ENCODE results near the gene EIF2S3B. TPM values are rescaled to one million over a fixed set of nuclear protein-coding genes. Genes with fewer than 3 reads are reported as not detected.

The EIF2S3B gene
- total RNA-seq, 1 donor from 2014 or later: not detected

DNA sequence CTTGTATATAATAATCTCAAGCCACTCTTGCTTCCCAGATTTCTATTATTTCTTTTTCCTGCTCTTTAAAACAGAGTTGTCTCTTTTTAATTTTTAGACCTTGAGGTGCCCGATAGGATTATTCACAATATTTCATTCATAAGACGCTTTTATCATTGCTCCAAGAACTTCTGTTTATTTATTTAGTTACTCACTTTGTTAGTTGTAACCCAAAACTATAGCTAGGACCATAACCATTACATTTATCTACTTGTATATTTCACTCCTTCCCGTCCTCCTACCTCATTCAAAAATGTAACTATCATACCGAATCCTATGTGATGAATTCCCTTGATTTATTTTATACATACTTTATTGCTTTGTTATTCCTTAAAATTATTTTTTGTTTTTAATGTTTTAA is 7.1 kb downstream of the EIF2S3B start:
- Histone ChIP-seq H3K4me3 (no peak overlapping the region), H3K27me3 (no peaks in the 10 kb centered on the region), H3K4me1 (no peaks in the 10 kb centered on the region), H3K9me3 (no peaks in the 10 kb centered on the region), H3K27ac (no peak overlapping the region), H3K36me3 (no peaks in the 10 kb centered on the region)
- intact Hi-C loops (cut with DNase I): no loop called here
- DNase-seq (ENCODE audit: low spot score in 2 of 2): no peak
- TF ChIP-seq, protein P1, sequence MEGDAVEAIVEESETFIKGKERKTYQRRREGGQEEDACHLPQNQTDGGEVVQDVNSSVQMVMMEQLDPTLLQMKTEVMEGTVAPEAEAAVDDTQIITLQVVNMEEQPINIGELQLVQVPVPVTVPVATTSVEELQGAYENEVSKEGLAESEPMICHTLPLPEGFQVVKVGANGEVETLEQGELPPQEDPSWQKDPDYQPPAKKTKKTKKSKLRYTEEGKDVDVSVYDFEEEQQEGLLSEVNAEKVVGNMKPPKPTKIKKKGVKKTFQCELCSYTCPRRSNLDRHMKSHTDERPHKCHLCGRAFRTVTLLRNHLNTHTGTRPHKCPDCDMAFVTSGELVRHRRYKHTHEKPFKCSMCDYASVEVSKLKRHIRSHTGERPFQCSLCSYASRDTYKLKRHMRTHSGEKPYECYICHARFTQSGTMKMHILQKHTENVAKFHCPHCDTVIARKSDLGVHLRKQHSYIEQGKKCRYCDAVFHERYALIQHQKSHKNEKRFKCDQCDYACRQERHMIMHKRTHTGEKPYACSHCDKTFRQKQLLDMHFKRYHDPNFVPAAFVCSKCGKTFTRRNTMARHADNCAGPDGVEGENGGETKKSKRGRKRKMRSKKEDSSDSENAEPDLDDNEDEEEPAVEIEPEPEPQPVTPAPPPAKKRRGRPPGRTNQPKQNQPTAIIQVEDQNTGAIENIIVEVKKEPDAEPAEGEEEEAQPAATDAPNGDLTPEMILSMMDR (IDR thresholded peaks at IDR 0.05): no peak

DNA sequence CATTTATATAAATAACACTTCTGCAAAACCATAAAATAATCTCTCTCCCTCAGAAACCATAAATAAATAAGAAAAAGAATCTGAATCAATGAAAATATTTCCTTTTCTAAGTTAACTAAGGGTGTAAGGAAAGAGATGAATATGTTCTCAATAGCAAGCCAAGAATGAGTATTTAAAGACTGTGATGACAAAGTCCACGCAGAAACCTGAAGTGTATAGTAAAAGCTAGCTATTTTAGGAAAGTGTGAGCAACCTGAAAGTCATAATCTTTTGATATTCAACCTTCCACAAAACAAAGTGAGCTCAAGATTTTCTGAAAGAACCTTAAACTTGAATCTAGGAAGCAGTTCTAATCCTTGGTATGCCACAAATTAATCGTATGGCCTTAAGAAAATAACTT is 15.9 kb downstream of the EIF2S3B start:
- H3K9me3 ChIP-seq: no peaks in the 10 kb centered on the region
- H3K27ac ChIP-seq: no peak overlapping the region
- intact Hi-C loops (cut with DNase I): no loop called here
- H3K4me3 ChIP-seq: no peak overlapping the region
- no peaks in the 10 kb centered on the region for H3K27me3 ChIP-seq
- no peak for DNase-seq (ENCODE audit: low spot score in 2 of 2)
- TF ChIP-seq, protein P1 (IDR thresholded peaks at IDR 0.05): no peak
- no peaks in the 10 kb centered on the region for H3K4me1 ChIP-seq
- no peaks in the 10 kb centered on the region for H3K36me3 ChIP-seq

DNA sequence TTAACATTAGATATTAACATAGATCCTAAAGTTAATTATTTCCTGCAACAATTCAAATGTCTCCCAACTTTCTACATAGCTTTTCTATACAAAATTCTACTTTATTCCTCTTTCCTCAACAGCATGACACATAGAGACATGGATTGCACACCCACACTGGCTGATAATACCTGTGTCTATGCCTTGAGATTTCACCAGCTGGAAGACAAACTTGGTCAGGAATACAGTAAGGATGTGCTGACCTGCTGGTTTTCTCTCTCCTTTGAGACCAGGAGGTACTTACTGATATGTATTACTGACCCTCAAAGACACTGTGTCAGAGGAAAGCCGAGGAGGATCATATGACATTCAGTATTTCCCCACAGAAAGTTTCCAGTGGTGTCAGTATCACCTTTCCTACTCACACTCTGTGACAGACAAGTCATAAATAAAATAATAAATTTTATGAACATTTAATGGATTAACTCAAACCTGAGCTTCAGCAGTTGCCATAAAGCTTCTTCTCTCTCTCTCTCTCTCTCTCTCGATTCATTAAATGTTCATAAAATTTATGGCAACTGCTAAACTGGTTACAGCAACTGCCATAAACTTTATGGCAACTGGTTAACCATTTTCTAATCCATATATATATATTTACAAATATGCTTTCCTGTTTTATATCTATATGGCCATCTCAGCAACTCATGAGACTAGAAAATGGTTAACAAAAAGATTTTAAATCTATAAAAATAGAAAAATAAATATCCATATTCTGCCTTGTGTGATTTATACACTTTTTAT is 22.7 kb downstream of the EIF2S3B start:
- Histone ChIP-seq H3K27ac (no peak overlapping the region), H3K36me3 (no peaks in the 10 kb centered on the region), H3K27me3 (no peaks in the 10 kb centered on the region), H3K4me1 (no peaks in the 10 kb centered on the region), H3K4me3 (no peak overlapping the region), H3K9me3 (no peaks in the 10 kb centered on the region)
- intact Hi-C loops (cut with DNase I): no loop called here
- TF ChIP-seq, protein P1 (IDR thresholded peaks at IDR 0.05): no peak
- no peak for DNase-seq (ENCODE audit: low spot score in 2 of 2)

DNA sequence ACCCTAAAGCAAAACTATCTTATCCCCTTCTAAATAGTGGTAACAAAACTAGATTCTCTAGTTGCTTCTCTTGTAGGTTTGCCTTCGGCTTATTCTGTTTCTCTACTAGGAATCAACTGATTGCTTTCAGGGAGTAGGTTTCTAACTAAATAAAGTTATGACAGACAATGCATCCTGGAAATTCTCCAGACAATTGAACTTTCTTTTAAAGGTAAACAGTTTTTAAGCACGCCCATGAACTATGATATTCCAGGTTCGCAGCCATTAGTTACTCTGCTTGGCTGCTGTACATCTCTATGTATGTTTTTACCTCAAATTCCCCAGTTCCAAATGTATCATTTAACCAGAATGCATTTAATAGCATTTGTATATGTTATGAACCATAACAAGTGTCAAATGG is 23.9 kb downstream of the EIF2S3B start:
- no peaks in the 10 kb centered on the region for H3K36me3 ChIP-seq
- H3K4me3 ChIP-seq: no peak overlapping the region
- intact Hi-C loops (cut with DNase I): no loop called here
- H3K4me1 ChIP-seq: no peaks in the 10 kb centered on the region
- DNase-seq (ENCODE audit: low spot score in 2 of 2): no peak
- H3K9me3 ChIP-seq: no peaks in the 10 kb centered on the region
- no peaks in the 10 kb centered on the region for H3K27me3 ChIP-seq
- H3K27ac ChIP-seq: no peak overlapping the region
- TF ChIP-seq, protein P1 (IDR thresholded peaks at IDR 0.05): no peak

DNA sequence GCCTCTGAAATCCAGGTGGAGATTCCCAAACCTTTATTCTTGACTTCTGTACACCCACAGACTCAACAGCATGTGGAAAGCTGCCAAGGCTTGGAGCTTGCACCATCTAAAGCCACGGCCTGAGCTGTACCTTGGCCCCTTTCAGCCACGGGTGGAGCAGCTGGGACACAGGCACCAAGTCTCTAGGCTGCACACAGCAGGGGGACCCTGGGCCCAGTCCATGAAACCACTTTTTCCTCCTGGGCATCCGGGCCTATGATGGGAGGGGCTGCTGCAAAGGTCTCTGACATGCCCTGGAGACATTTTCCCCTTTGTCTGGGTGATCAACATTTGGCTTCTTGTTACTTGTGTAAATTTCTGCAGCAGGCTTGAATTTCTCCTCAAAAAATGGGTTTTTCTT is 32.0 kb downstream of the EIF2S3B start:
- DNase-seq (ENCODE audit: low spot score in 2 of 2): no peak
- no peak overlapping the region for H3K27ac ChIP-seq
- no peaks in the 10 kb centered on the region for H3K4me1 ChIP-seq
- intact Hi-C loops (cut with DNase I): no loop called here
- no peak overlapping the region for H3K4me3 ChIP-seq
- no peaks in the 10 kb centered on the region for H3K9me3 ChIP-seq
- no peaks in the 10 kb centered on the region for H3K27me3 ChIP-seq
- H3K36me3 ChIP-seq: no peaks in the 10 kb centered on the region
- TF ChIP-seq, protein P1 (IDR thresholded peaks at IDR 0.05): no peak
